Suprapubic skin (tissue), 4 donors: ENCODE data around the gene TAAR6. TPM values are rescaled to one million over a fixed set of nuclear protein-coding genes. Genes with fewer than 3 reads are reported as not detected.

ENCODE experiments used
- DNase-seq, 2 donors: peaks; one replicate each; pipeline ENCODE4 v3.0.0-alpha.2; 2019; ENCODE audit warnings: low spot score in 2 of 2
- H3K27ac ChIP-seq: fragments of 200-600 bp; sonication (generic); one replicate; pipeline ENCODE4 v1.5.1; 2019
- H3K27me3 ChIP-seq: fragments of 200-600 bp; sonication (generic); one replicate; pipeline ENCODE4 v1.5.1; 2019
- H3K36me3 ChIP-seq: fragments of 200-600 bp; sonication (generic); one replicate; pipeline ENCODE4 v1.5.1; 2019
- H3K4me1 ChIP-seq: fragments of 200-600 bp; sonication (generic); one replicate; pipeline ENCODE4 v1.5.1; 2019
- H3K4me3 ChIP-seq: fragments of 200-600 bp; sonication (generic); one replicate; pipeline ENCODE4 v1.5.1; 2019; ENCODE audit warnings: mild to moderate bottlenecking
- H3K9me3 ChIP-seq: fragments of 200-600 bp; sonication (generic); one replicate; pipeline ENCODE4 v1.5.1; 2019
- CTCF ChIP-seq, 2 donors: fragments of 200-600 bp in 1 of 2; fragments of 450-650 bp in 1 of 2; sonication (generic) in 1 of 2; IDR thresholded peaks; one replicate each; pipeline ENCODE4 v1.5.1; 2016 to 2019; ENCODE audit warnings: antibody characterized with exemption in 2 of 2, mild to moderate bottlenecking in 1 of 2, moderate library complexity in 1 of 2
- EP300 ChIP-seq: sonication (generic); formaldehyde crosslinking; IDR thresholded peaks from one replicate; pipeline ENCODE4 v1.6.1; 2017; ENCODE audit warnings: antibody characterized with exemption
- POLR2A ChIP-seq, 2 donors: fragments of 450-650 bp; IDR thresholded peaks; one replicate each; pipeline ENCODE4 v1.6.1; 2017; ENCODE audit warnings: antibody characterized with exemption in 2 of 2, mild to moderate bottlenecking in 2 of 2, moderate library complexity in 2 of 2
- POLR2AphosphoS5 ChIP-seq, 3 donors: sonication (generic); formaldehyde crosslinking; IDR thresholded peaks; one replicate each; pipeline ENCODE4 v1.6.1; 2017; ENCODE audit warnings: antibody characterized with exemption in 3 of 3
- WGBS: methylation state at CpG from one replicate; pipeline ENCODE4 v1.1.5; 2018; 5-methylcytosine and 5-hydroxymethylcytosine counted together
- total RNA-seq, 4 donors: library from RNA; depleted of rRNA; stranded (reverse); fragments of >200 nt; gene quantifications; one replicate each; pipeline ENCODE4 v1.1.0, GENCODE V29; 2016

TAAR6 gene
- total RNA-seq, 4 donors from 2014 or later, result not detected

GRCh38 chr6:132568611-132569010 lies 1.5 kb upstream of the TAAR6 start:
- WGBS, result 54% methylated on average over 6 of the region's 6 CpGs
- H3K4me1 ChIP-seq, result no peaks in the 10 kb centered on the region
- no peak for TF ChIP-seq CTCF (IDR thresholded peaks at IDR 0.05)
- no peak for TF ChIP-seq EP300
- no peak for TF ChIP-seq POLR2AphosphoS5 (IDR thresholded peaks at IDR 0.05)
- no peak for TF ChIP-seq POLR2A (IDR thresholded peaks at IDR 0.05)
- H3K27ac ChIP-seq, result no peak overlapping the region
- H3K9me3 ChIP-seq, result no peaks in the 10 kb centered on the region
- peaks cover 11% of the 10 kb centered on the region for H3K27me3 ChIP-seq
- no peak for DNase-seq
- no peaks in the 10 kb centered on the region for H3K36me3 ChIP-seq
- H3K4me3 ChIP-seq, result no peak overlapping the region

GRCh38 chr6:132569170-132569569 lies 952 bp upstream of the TAAR6 start:
- no peaks in the 10 kb centered on the region for H3K36me3 ChIP-seq
- no peaks in the 10 kb centered on the region for H3K9me3 ChIP-seq
- no peak overlapping the region for H3K4me3 ChIP-seq
- H3K4me1 ChIP-seq, result no peaks in the 10 kb centered on the region
- DNase-seq, result no peak
- H3K27me3 ChIP-seq, result peaks cover 11% of the 10 kb centered on the region
- no peak overlapping the region for H3K27ac ChIP-seq
- WGBS, result 51% methylated on average over 4 of the region's 4 CpGs
- no peak for TF ChIP-seq POLR2A (IDR thresholded peaks at IDR 0.05)

- Histone ChIP-seq H3K27me3 (peaks cover 11% of the 10 kb centered on the region), H3K27ac (no peak overlapping the region), H3K9me3 (no peaks in the 10 kb centered on the region), H3K4me1 (no peaks in the 10 kb centered on the region), H3K36me3 (no peaks in the 10 kb centered on the region), H3K4me3 (no peak overlapping the region)
- no peak for DNase-seq
- no peak for TF ChIP-seq EP300
- no peak for TF ChIP-seq CTCF (IDR thresholded peaks at IDR 0.05)
- TF ChIP-seq POLR2AphosphoS5 (IDR thresholded peaks at IDR 0.05), result no peak
- no peak for TF ChIP-seq POLR2A (IDR thresholded peaks at IDR 0.05)
These were observed 1.7 kb downstream of the TAAR6 start for GRCh38 chr6:132571774-132572173.

GRCh38 chr6:132584698-132585097 lies 14.6 kb downstream of the TAAR6 start:
- H3K4me1 ChIP-seq, result no peaks in the 10 kb centered on the region
- H3K9me3 ChIP-seq, result no peaks in the 10 kb centered on the region
- H3K27ac ChIP-seq, result no peak overlapping the region
- no peaks in the 10 kb centered on the region for H3K36me3 ChIP-seq
- no peak for DNase-seq
- peaks cover 6% of the 10 kb centered on the region for H3K27me3 ChIP-seq
- no peak overlapping the region for H3K4me3 ChIP-seq
- no peak for TF ChIP-seq POLR2AphosphoS5 (IDR thresholded peaks at IDR 0.05)
- WGBS, result 70% methylated on average over 1 of the region's 1 CpG

GRCh38 chr6:132587424-132587823 lies 17.3 kb downstream of the TAAR6 start:
- H3K27ac ChIP-seq, result no peak overlapping the region
- peaks cover 6% of the 10 kb centered on the region for H3K27me3 ChIP-seq
- no peak overlapping the region for H3K4me3 ChIP-seq
- H3K9me3 ChIP-seq, result no peaks in the 10 kb centered on the region
- 83% methylated on average over 2 of the region's 2 CpGs for WGBS
- no peaks in the 10 kb centered on the region for H3K4me1 ChIP-seq
- no peaks in the 10 kb centered on the region for H3K36me3 ChIP-seq
- no peak for DNase-seq
- TF ChIP-seq CTCF (IDR thresholded peaks at IDR 0.05) (no peak), EP300 (no peak), POLR2AphosphoS5 (IDR thresholded peaks at IDR 0.05) (no peak), POLR2A (IDR thresholded peaks at IDR 0.05) (no peak)

- H3K36me3 ChIP-seq, result no peaks in the 10 kb centered on the region
- no peak within 1 kb of the TSS for H3K4me3 ChIP-seq
- 81% methylated on average over 5 of the region's 5 CpGs for WGBS
- no peaks in the 10 kb centered on the region for H3K9me3 ChIP-seq
- peaks cover 6% of the 10 kb centered on the region for H3K27me3 ChIP-seq
- DNase-seq, result no peak
- TF ChIP-seq POLR2AphosphoS5 (IDR thresholded peaks at IDR 0.05) (no peak), EP300 (no peak), CTCF (IDR thresholded peaks at IDR 0.05) (no peak), POLR2A (IDR thresholded peaks at IDR 0.05) (no peak)
- no peaks in the 10 kb centered on the region for H3K4me1 ChIP-seq
- H3K27ac ChIP-seq, result no peak within 1 kb of the TSS
These were observed 19.3 kb downstream of the TAAR6 start, which contains the start of gene TAAR5 for GRCh38 chr6:132589454-132589853. Gene TAAR5, minus strand, starts transcription at chr6:132589741. Its CDS starts 55 bp downstream, at chr6:132589686.
